HG02798 (cell line): ENCODE data around the gene SH3PXD2B.
"Not testable (repeated sequence)": the region's sequence is repeated elsewhere in the genome, so short reads cannot be mapped to it uniquely, and the experiment has no call there.

ENCODE experiments used
- ATAC-seq: cut with Tn5 transposase; IDR thresholded peaks from one replicate; pipeline ENCODE4 v1.9.1; 2021; ENCODE audit warnings: mild to moderate bottlenecking; ENCODE audit not compliant: unreplicated experiment, poor library complexity

The SH3PXD2B gene

GRCh38 chr5:172486451-172486850 is 32.1 kb upstream of the SH3PXD2B start:
- ATAC-seq: no peak

DNA sequence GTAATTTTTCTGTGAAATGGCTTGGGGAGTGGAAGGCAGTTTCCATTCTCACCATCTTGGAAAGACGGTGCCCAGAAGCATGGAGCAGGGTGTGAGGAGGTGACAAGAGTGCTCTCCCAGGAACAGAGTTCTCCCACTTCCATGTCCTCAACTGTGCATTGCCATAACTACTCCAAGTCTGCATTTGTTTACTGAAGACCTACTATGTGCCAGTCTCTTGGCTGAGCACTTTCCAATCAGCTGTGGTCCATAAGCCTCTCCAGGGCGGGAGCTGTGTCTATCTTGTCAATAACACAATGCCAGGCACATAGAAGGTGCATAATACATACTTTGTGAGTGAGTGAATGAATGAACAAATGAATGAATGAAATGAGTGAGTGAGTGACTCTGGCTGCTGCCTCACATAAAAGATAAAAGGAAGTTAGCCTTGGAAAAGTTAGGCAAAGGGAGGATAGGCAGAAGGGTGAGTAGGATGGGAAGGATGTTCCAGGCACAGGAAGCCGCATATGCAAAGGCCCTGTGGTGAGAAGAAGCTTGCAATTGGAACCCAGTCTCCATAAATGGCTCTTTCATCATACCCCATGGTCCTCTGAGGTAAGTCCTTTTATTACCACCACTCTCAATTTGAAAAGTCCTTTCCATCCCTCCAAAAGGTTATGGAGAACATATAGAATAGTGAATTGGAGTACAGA is 31.3 kb upstream of the SH3PXD2B start:
- no peak for ATAC-seq

DNA sequence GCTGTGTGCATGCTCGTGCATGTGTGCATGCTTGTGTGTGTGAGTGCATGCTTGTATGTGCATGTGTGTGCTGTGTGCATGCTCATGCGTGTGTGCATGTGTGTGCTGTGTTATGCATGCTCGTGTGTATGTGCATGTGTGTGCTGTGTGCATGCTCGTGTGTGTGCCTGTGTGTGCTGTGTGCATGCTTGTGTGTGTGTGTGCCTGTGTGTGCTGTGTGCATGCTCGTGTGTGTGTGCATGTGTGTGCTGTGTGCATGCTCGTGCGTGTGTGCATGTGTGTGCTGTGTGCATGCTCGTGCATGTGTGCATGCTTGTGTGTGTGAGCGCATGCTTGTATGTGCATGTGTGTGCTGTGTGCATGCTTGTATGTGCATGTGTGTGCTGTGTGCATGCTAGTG is 30.3 kb upstream of the SH3PXD2B start:
- no peak for ATAC-seq

DNA sequence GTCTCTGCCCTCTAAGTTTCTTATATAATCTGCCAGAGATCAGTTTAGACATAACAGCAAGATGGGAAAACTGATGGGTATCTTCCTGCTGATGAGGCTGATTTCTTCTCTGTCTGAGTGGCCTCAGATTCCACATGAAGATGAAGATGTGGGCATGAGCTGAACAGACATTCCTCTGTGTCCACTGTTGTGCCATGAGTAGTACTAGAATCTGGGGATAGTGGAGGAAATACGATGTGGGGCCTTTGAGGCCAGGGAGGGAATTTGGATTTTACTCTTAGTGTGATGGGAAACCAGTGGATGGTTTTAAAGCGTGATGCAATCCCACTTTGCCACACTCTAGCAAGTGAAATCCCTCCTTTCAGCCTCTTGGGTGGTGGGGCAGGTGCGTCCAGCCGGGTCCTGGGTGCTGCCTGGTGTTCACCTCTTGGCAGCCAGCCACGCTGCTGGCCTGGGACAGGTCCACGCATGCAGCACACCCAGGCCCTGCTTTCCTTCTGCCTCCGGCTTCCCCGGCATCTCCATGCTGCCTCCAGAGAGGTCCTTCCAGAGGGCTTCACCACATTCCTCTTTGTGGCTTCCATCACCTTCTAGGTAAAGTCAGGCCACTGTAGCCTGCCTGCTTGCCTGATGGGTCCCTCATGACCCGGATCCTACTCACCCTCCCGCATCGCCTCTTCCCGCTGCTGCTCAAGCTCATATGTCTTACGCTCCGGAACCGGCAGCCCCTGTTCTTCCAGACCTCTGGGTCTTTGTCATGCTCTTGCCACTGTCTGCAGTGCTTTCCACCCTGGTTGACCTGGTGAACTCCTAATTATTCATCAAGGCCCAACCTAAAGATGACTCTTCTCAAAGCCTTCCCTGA is 28.1 kb upstream of the SH3PXD2B start:
- no peak for ATAC-seq

DNA sequence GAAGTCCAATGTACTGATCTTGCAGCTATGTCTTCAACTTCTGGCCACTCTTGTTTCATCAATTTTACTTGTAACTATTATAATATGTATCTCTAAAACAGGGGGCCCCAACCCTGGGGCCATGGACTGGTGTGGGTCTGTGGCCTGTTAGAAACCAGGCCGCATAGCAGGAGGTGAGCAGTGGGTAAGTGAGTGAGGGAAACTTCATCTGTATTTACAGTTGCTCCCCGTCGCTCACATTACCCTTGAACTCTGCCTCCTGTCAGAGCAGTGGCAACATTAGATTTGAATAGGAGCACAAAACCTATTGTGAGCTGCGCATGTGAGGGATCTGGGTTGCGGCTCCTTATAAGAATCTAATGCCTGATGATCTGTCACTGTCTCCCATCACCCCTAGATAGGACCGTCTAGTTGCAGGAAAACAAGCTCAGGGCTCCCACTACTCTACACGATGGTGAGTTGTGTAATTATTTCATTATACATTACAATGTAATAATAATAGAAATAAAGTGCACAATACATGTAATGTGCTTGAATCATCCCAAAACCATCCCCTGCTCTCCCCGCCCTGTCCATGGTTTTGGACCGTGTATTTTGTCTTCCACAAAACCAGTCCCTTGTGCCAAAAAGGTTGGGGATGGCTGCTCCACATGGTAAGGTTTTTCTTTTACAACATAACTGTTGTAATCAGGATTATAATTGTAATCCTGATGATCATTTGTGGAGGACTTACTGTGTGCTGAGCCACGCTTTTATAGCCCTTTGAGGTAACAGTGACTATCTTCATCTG is 26.9 kb upstream of the SH3PXD2B start:
- ATAC-seq: no peak

DNA sequence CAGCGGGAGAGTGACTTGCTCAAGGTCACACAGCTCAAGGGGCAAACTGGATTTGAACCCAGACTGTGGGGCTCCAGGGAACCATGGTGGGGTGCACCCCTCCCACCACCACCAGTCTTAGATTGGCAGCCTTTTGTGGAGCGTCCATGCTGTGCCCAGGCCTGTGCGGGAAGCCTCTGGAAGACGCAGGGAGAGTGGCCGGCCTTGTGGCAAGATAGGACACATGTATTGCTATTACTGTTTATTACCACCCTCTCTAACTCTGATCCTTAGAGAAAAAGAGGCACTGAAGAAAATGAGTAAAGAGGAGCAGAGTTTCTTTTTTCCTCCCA is 25.4 kb upstream of the SH3PXD2B start:
- ATAC-seq: no peak

DNA sequence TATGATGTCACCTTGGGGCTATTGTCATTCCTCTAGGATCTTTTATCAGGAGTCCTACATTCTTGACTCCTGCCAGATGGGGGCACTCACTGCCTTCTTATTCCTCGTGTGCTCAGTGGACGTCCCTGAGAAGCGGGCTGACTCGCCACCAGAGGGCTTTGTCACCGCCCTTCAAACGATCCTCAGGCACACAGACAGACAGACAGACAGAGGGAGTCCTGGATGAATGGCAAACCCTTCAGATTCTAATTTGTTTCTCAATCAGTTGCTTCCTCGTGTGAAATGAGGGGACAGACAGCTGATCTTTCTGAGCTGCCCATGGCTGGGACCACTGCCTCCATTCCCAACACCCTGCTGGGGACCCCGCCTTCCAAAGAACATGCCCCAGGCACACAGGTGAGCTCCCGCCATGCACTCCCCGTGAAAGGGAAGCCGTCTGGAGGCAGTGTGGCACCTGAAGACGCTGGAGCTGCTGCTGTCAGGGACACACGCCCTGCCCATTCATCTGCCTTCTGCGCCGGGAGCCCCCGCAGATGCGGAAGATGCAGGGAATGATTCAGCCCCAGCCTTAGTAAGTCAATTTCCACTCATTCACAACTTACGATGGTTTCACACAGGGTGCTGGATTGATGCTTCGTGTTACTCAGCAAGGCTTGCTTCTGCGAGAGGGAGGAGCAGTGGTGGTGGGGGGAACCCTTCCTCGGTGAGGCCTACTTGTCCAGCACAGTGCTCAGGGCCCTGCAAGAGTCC is 24.9 kb upstream of the SH3PXD2B start:
- peak; percentile 71 for ATAC-seq

DNA sequence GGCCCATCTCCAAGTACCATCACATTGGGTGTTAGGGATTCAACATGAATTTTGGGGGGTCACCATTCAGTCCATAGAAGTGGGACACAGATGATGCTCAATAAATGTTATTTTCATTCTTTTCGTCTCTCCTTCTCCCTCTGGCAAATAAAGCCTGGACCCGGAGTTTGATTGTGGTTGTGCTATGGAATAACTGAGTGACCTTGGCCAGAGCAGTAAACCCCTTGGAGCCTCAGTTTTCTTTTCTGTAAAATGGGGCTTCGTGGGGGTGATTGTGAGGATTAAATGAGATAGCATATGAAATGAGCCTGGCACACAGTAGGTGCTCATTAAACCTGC is 24.3 kb upstream of the SH3PXD2B start:
- not testable (repeated sequence) for ATAC-seq

- ATAC-seq: no peak
Measured at GRCh38 chr5:172478256-172478655, 23.9 kb upstream of the SH3PXD2B start.

GRCh38 chr5:172477466-172477865 is 23.1 kb upstream of the SH3PXD2B start:
- no peak for ATAC-seq

GRCh38 chr5:172474293-172474692 is 20.0 kb upstream of the SH3PXD2B start:
- ATAC-seq: no peak

- no peak for ATAC-seq
Measured at GRCh38 chr5:172473427-172473826, 19.1 kb upstream of the SH3PXD2B start.

GRCh38 chr5:172469697-172470096 is 15.4 kb upstream of the SH3PXD2B start:
- ATAC-seq: no peak

DNA sequence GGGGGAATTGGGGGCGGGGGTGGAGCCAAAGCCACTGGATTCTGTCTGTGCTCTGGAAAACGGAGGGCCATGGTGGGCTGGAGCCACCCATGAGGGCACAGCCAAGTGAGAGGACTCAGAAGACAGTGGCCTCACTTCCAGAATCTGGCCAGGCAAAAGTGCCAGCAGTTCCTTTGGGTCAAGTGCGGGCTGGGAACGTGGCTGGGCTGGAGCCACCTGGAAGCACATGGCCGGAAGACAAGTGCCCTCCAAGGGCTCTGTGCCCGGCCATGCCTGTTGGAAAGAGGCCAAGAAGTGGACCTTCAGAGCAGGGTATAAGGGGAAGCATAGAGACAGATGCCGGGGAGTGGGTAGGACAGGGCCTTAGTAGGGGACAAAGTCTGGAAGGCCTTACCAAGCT is 11.7 kb upstream of the SH3PXD2B start:
- ATAC-seq: no peak

GRCh38 chr5:172463031-172463430 is 8.7 kb upstream of the SH3PXD2B start:
- ATAC-seq: no peak

- no peak for ATAC-seq
Measured at GRCh38 chr5:172459783-172460165, 5.4 kb upstream of the SH3PXD2B start.

DNA sequence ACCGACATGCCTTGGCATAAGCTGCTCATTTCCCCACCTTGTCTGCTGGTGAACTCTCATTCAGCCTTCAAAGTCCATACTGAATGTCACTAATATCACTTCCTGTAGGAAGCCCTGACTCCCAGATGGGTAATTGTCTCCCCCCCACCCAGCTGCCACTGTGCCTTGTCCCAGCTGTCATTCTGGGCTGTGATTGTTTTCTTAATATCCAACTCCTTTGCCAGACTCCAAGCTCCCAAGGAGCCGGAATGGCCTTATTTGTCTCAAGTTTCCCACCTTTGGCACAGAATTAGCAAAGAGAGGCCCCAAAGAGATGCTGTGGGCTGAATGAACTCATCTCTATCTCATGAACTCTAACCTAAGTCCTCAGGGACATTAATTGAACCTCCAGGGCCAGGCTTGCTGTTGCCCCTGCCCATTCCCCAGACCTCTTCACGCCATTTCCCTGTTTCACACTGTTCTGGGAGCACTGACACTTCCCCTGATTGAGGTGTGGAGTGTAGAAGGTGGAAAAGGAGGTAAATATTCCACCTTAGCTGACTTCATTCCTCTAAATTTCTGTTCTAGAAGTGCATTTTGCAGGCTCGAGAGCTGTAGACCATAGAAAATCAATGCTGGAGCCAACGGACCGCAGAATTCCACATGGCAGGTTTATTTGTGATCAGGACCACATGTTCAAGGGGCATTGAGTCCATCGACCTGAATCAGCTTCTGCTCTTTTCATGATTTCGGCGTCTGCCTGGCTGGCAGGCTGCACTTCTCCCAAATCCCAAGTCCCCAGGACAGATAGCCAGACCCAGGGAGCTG is 4.9 kb upstream of the SH3PXD2B start:
- no peak for ATAC-seq

GRCh38 chr5:172456076-172456722 is 1.9 kb upstream of the SH3PXD2B start:
- no peak for ATAC-seq

GRCh38 chr5:172455511-172456061 is 1.3 kb upstream of the SH3PXD2B start:
- no peak for ATAC-seq
